Progenitor cell of endocrine pancreas (in vitro differentiated cells): Measurements from ENCODE around the gene MRPL54. TPM values are rescaled to one million over a fixed set of nuclear protein-coding genes. Genes with fewer than 3 reads are reported as not detected.

Source experiments
- DNase-seq: peaks from one replicate; pipeline ENCODE4 v3.0.0; 2021; ENCODE audit warnings: low spot score; ENCODE audit not compliant: unreplicated experiment
- H3K27ac Mint-ChIP-seq: 2 replicates; pipeline ENCODE4 v1.8.0; 2021; ENCODE audit warnings: mild to moderate bottlenecking, moderate library complexity, mixed read lengths
- H3K27me3 Mint-ChIP-seq: 2 replicates; pipeline ENCODE4 v1.8.0; 2021; ENCODE audit warnings: mixed read lengths
- H3K36me3 Mint-ChIP-seq: 2 replicates; pipeline ENCODE4 v1.8.0; 2022; ENCODE audit warnings: mixed read lengths; ENCODE audit not compliant: insufficient read depth
- H3K4me1 Mint-ChIP-seq: 2 replicates; pipeline ENCODE4 v1.8.0; 2021; ENCODE audit warnings: low read depth, mixed read lengths
- H3K4me3 Mint-ChIP-seq: 2 replicates; pipeline ENCODE4 v1.8.0; 2021; ENCODE audit warnings: low read depth, mild to moderate bottlenecking, moderate library complexity, mixed read lengths
- H3K9me3 Mint-ChIP-seq: 2 replicates; pipeline ENCODE4 v1.8.0; 2021; ENCODE audit warnings: low read depth, mixed read lengths
- total RNA-seq: library from RNA; stranded (reverse); gene quantifications from 2 replicates; pipeline ENCODE4 v1.2.1, GENCODE V29; 2021
- TF ChIP-seq, protein P1 (sequence below): fragments of 200-600 bp; sonication (generic); IDR thresholded peaks from one replicate; pipeline ENCODE4 v1.5.0; 2021; ENCODE audit warnings: antibody characterized with exemption, mild to moderate bottlenecking; ENCODE audit not compliant: unreplicated experiment

MRPL54 gene
- total RNA-seq, 1 donor from 2014 or later = 39.8 TPM

DNA sequence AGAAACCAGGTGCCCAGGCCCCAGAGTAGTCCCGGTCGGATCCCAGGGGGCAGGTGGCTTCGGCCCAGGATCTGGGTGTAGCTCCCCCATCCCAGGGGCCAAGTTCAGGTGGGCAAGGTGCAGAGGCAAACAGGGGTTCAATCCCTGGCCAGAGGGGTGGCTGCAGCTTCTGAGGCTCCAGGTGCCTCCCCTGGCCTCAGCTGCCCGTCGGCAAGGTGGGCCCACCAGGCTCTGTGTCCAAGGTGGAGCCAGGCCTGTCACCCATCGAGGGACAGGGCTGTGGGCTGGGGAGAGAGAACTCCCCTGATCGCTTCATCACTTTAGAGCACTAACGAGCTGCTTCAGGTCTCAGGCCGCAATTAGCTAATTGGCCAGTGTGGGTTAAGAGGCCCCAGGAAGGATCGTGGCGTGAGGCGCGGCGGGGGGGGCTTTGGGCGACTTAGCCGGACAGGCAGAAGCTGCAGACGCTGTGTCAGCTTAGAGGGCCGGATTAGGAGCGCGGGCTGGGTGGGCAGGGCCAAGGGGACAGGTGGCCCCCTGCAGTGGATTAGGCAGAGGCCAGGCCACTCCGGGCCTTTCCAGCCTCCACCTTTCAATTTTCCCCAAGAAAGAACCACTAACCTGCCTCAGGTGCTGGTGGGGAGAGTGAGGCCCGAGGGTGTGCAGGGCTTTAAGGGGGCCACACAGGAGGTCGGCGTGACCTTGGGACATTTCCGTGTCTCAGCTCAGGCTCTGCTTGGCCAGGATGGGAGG lies 12.3 kb downstream of the MRPL54 start:
- Mint-ChIP-seq H3K27me3 (no peaks in the 10 kb centered on the region), H3K27ac (no peak overlapping the region), H3K9me3 (no peaks in the 10 kb centered on the region), H3K4me1 (no peaks in the 10 kb centered on the region), H3K36me3 (no peaks in the 10 kb centered on the region), H3K4me3 (no peak overlapping the region)
- TF ChIP-seq, protein P1, sequence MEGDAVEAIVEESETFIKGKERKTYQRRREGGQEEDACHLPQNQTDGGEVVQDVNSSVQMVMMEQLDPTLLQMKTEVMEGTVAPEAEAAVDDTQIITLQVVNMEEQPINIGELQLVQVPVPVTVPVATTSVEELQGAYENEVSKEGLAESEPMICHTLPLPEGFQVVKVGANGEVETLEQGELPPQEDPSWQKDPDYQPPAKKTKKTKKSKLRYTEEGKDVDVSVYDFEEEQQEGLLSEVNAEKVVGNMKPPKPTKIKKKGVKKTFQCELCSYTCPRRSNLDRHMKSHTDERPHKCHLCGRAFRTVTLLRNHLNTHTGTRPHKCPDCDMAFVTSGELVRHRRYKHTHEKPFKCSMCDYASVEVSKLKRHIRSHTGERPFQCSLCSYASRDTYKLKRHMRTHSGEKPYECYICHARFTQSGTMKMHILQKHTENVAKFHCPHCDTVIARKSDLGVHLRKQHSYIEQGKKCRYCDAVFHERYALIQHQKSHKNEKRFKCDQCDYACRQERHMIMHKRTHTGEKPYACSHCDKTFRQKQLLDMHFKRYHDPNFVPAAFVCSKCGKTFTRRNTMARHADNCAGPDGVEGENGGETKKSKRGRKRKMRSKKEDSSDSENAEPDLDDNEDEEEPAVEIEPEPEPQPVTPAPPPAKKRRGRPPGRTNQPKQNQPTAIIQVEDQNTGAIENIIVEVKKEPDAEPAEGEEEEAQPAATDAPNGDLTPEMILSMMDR = no peak
- no peak for DNase-seq

DNA sequence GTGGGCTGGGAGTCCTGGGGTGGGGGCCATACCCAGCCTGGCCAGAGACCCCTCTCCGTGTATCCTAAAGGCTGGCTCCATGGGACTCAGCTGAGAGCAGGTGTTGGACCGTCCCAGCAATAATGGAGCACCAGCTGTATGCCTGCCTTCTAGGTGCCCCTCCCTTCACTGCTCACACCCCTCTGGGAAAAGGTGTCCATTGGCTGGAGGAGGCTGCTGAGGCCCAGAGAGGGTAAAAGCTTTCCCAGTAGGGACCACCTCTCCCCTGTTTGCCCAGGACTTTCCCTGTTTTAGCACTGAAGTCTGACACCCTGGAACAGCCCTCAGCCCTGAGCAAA lies 12.9 kb downstream of the MRPL54 start:
- Mint-ChIP-seq H3K9me3 (no peaks in the 10 kb centered on the region), H3K27me3 (no peaks in the 10 kb centered on the region), H3K4me3 (no peak overlapping the region), H3K27ac (no peak overlapping the region), H3K36me3 (no peaks in the 10 kb centered on the region), H3K4me1 (no peaks in the 10 kb centered on the region)
- no peak for DNase-seq
- TF ChIP-seq, protein P1 = no peak

DNA sequence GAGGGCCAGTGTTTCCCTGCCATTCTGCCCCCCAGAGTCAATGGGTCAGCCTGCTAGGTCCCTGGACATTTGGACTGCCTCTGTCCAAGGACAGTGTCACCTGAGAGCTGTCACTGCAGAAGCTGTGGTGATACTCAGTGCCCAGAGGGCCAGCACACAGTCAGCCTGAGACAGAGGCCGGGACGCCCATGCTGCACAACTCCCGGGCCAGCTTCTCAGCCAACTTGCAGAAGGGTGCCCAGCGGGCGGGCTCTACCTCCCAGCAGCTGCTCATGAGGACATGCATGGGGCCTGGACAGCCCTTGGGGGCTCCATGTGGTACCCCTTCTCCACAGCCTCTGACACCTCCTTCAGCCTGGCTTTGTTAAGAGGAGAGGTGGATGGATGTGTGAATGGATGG lies 13.3 kb downstream of the MRPL54 start:
- H3K36me3 Mint-ChIP-seq = no peaks in the 10 kb centered on the region
- no peak overlapping the region for H3K4me3 Mint-ChIP-seq
- TF ChIP-seq, protein P1 = no peak
- no peaks in the 10 kb centered on the region for H3K9me3 Mint-ChIP-seq
- no peak overlapping the region for H3K27ac Mint-ChIP-seq
- H3K4me1 Mint-ChIP-seq = no peaks in the 10 kb centered on the region
- no peaks in the 10 kb centered on the region for H3K27me3 Mint-ChIP-seq
- DNase-seq = no peak

DNA sequence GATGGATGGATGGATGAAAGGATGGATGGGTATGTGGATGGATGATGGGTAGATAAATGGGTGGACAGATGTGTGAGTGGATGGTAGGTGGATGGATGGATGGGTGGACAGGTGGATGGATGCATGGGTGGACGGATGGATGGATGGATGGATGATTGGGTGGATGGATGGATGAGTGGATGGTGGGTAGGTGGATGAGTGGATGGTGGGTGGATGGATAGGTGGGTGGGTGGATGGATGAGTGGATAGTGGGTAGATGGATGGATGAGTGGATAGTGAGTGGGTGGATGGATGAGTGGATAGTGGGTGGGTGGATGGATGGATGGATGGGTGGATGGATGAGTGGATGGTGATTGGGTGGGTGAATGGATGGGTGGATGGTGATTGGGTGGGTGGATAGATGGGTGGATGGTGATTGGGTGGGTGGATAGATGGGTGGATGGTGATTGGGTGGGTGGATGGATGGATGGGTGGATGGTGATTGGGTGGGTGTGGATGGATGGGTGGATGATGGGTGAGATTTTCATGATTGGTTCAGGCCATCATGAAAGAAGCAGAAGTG lies 14.1 kb downstream of the MRPL54 start:
- no peak for DNase-seq
- TF ChIP-seq, protein P1 = no peak
- Mint-ChIP-seq H3K4me3 (no peak overlapping the region), H3K36me3 (peaks cover 1% of the 10 kb centered on the region), H3K27ac (no peak overlapping the region), H3K27me3 (no peaks in the 10 kb centered on the region), H3K4me1 (no peaks in the 10 kb centered on the region), H3K9me3 (peaks cover 3% of the 10 kb centered on the region)

DNA sequence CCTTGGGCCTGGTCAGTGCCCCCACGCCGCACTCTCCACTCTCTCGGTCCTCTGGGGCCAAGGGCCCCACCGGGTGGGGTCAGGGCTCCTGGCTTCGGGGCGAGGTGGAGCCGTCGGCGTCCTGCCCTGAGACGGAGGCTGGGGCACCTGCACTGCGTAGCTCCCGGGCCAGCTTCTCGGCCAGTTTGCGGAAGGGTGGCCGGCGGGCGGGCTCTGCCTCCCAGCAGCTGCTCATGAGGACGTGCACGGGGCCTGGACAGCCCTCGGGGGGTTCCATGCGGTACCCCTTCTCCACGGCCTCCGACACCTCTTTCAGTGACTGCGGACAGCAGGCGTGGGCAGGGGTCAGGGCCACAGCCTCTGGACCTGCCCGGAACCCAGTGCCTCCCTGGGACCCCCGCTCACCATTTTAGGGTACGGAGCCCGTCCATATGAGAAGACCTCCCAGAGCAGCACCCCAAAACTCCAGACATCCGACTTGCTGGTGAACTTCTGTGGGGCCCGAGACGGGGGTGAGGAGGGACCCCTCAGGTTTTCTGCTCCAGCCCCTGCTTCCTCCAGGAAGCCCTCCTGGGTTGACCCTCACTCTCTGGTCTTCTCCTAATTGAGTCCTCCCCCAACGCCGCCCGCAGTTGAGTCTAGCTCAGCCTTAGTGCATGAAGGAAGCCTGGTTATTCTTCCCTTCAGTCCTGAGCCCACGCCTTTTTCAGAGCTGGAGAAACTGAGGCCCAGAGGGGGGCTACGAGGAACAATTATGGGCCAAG lies 15.8 kb downstream of the MRPL54 start:
- H3K4me3 Mint-ChIP-seq = no peak overlapping the region
- TF ChIP-seq, protein P1 = no peak

More for the DNA sequence above, 15.8 kb downstream of the MRPL54 start:
- Mint-ChIP-seq H3K27ac (no peak overlapping the region), H3K27me3 (peaks cover 6% of the 10 kb centered on the region), H3K36me3 (peaks cover 5% of the 10 kb centered on the region), H3K9me3 (peaks cover 11% of the 10 kb centered on the region), H3K4me1 (no peaks in the 10 kb centered on the region)
- DNase-seq = no peak
